Thymus (tissue), 11 donors: Measurements from ENCODE around the gene PRIMPOL. TPM values are rescaled to one million over a fixed set of nuclear protein-coding genes. Genes with fewer than 3 reads are reported as not detected.
"Not testable (repeated sequence)": the region's sequence is repeated elsewhere in the genome, so short reads cannot be mapped to it uniquely, and the experiment has no call there.

ENCODE experiments used
- DNase-seq, 9 donors: peaks; one replicate each; pipeline ENCODE4 v3.0.0-alpha.2; 2013; ENCODE audit warnings: low spot score in 9 of 9, low read depth in 6 of 9, missing footprints in 1 of 9
- H3K27ac ChIP-seq, 2 donors: one replicate each; pipeline ENCODE4 v1.5.1; 2013; ENCODE audit warnings: control low read depth in 1 of 2, low read depth in 1 of 2, low read length in 1 of 2, mild to moderate bottlenecking in 1 of 2, moderate library complexity in 1 of 2
- H3K27me3 ChIP-seq, 2 donors: one replicate each; pipeline ENCODE4 v1.5.1; 2013; ENCODE audit warnings: low read length in 1 of 2; ENCODE audit not compliant: control insufficient read depth in 2 of 2, insufficient read depth in 1 of 2
- H3K36me3 ChIP-seq, 2 donors: one replicate each; pipeline ENCODE4 v1.5.1; 2013; ENCODE audit warnings: low read length in 1 of 2, mild to moderate bottlenecking in 1 of 2, moderate library complexity in 1 of 2; ENCODE audit not compliant: control insufficient read depth in 2 of 2, insufficient read depth in 2 of 2
- H3K4me1 ChIP-seq, 2 donors: one replicate each; pipeline ENCODE4 v1.5.1; 2013; ENCODE audit warnings: low read length in 2 of 2; ENCODE audit not compliant: control insufficient read depth in 2 of 2, insufficient read depth in 2 of 2
- H3K4me3 ChIP-seq, 2 donors: one replicate each; pipeline ENCODE4 v1.5.1; 2013; ENCODE audit warnings: low read length in 2 of 2, control low read depth in 1 of 2, mild to moderate bottlenecking in 1 of 2
- H3K9me3 ChIP-seq, 2 donors: one replicate each; pipeline ENCODE4 v1.5.1; 2013; ENCODE audit warnings: low read length in 1 of 2, mild to moderate bottlenecking in 1 of 2; ENCODE audit not compliant: control insufficient read depth in 2 of 2, insufficient read depth in 1 of 2
- WGBS: extraction: QIAGEN DNeasy Blood & Tissue Kit; methylation state at CpG from one replicate; pipeline ENCODE4 v1.1.7; 2013; 5-methylcytosine and 5-hydroxymethylcytosine counted together
- polyA plus RNA-seq: library from polyadenylated mRNA; stranded (reverse); fragments of 200-250 nt; gene quantifications from one replicate; pipeline ENCODE4 v1.2.3, GENCODE V29; 2013
- total RNA-seq: library from RNA; stranded (reverse); fragments of 120-200 nt; gene quantifications from one replicate; pipeline ENCODE4 v1.2.4, GENCODE V29; 2013
- donor health status: healthy.

The PRIMPOL gene
- total and polyA plus RNA-seq, 2 donors: 15.7 to 59.0 TPM

GRCh38 chr4:184657144-184657543 lies 7.6 kb downstream of the PRIMPOL start:
- Histone ChIP-seq H3K27me3 (no peaks in the 10 kb centered on the region), H3K9me3 (no peaks in the 10 kb centered on the region), H3K4me1 (no peaks in the 10 kb centered on the region), H3K4me3 (no peak overlapping the region), H3K36me3 (peaks cover 0 to 11% of the 10 kb centered on the region in 2 donors), H3K27ac (no peak overlapping the region)
- WGBS: 94% methylated on average over 3 of the region's 3 CpGs
- no peak for DNase-seq

GRCh38 chr4:184657820-184658219 lies 8.3 kb downstream of the PRIMPOL start:
- WGBS: 98% methylated on average over 9 of the region's 9 CpGs
- not testable (repeated sequence) for H3K27ac ChIP-seq, H3K9me3 ChIP-seq, H3K27me3 ChIP-seq, H3K4me3 ChIP-seq, DNase-seq, H3K4me1 ChIP-seq
- H3K36me3 ChIP-seq: peaks cover 0 to 11% of the 10 kb centered on the region in 2 donors

- Histone ChIP-seq H3K36me3 (peaks cover 0 to 27% of the 10 kb centered on the region in 2 donors), H3K27me3 (no peaks in the 10 kb centered on the region), H3K4me3 (no peak overlapping the region), H3K9me3 (no peaks in the 10 kb centered on the region), H3K4me1 (no peaks in the 10 kb centered on the region), H3K27ac (no peak overlapping the region)
- no peak for DNase-seq
Measured at GRCh38 chr4:184660978-184661377, 11.4 kb downstream of the PRIMPOL start.

- WGBS: 95% methylated on average over 1 of the region's 1 CpG
- H3K4me3 ChIP-seq: no peak overlapping the region
Measured at GRCh38 chr4:184662236-184662635, 12.7 kb downstream of the PRIMPOL start.

GRCh38 chr4:184664445-184665210 lies 15.1 kb downstream of the PRIMPOL start:
- H3K27me3 ChIP-seq: no peaks in the 10 kb centered on the region
- DNase-seq: peak in 2 of 9 donors; percentile 30 to 37
- H3K4me1 ChIP-seq: peaks cover 0 to 7% of the 10 kb centered on the region in 2 donors
- WGBS: 77% methylated on average over 6 of the region's 6 CpGs
- no peaks in the 10 kb centered on the region for H3K9me3 ChIP-seq
- peaks cover 12 to 39% of the 10 kb centered on the region in 2 donors for H3K36me3 ChIP-seq
- H3K27ac ChIP-seq: no peak overlapping the region
- no peak overlapping the region for H3K4me3 ChIP-seq

More at GRCh38 chr4:184662236-184662635, 12.7 kb downstream of the PRIMPOL start:
- no peak for DNase-seq
- Histone ChIP-seq H3K4me1 (no peaks in the 10 kb centered on the region), H3K9me3 (no peaks in the 10 kb centered on the region), H3K27ac (no peak overlapping the region), H3K27me3 (no peaks in the 10 kb centered on the region), H3K36me3 (peaks cover 0 to 32% of the 10 kb centered on the region in 2 donors)

GRCh38 chr4:184666670-184667069 lies 17.1 kb downstream of the PRIMPOL start:
- Histone ChIP-seq H3K9me3 (no peaks in the 10 kb centered on the region), H3K4me1 (peaks cover 0 to 7% of the 10 kb centered on the region in 2 donors)
- WGBS: 88% methylated on average over 6 of the region's 6 CpGs

GRCh38 chr4:184668096-184668495 lies 18.6 kb downstream of the PRIMPOL start:
- H3K36me3 ChIP-seq: peaks cover 20 to 40% of the 10 kb centered on the region in 2 donors

More at GRCh38 chr4:184666670-184667069, 17.1 kb downstream of the PRIMPOL start:
- no peak overlapping the region for H3K4me3 ChIP-seq
- H3K36me3 ChIP-seq: peaks cover 12 to 32% of the 10 kb centered on the region in 2 donors
- no peaks in the 10 kb centered on the region for H3K27me3 ChIP-seq
- no peak overlapping the region for H3K27ac ChIP-seq
- DNase-seq: no peak

GRCh38 chr4:184668511-184669114 lies 19.1 kb downstream of the PRIMPOL start:
- H3K27me3 ChIP-seq: no peaks in the 10 kb centered on the region
- DNase-seq: peak in 2 of 9 donors; percentile 18 to 31
- H3K36me3 ChIP-seq: peaks cover 20 to 38% of the 10 kb centered on the region in 2 donors
- H3K4me3 ChIP-seq: no peak overlapping the region
- no peaks in the 10 kb centered on the region for H3K9me3 ChIP-seq
- 83% methylated on average over 9 of the region's 9 CpGs for WGBS
- peaks cover 0 to 7% of the 10 kb centered on the region in 2 donors for H3K4me1 ChIP-seq
- H3K27ac ChIP-seq: no peak overlapping the region

More at GRCh38 chr4:184668096-184668495, 18.6 kb downstream of the PRIMPOL start:
- 91% methylated on average over 9 of the region's 9 CpGs for WGBS
- Histone ChIP-seq H3K4me3 (no peak overlapping the region), H3K9me3 (no peaks in the 10 kb centered on the region), H3K27ac (no peak overlapping the region), H3K4me1 (peaks cover 0 to 7% of the 10 kb centered on the region in 2 donors), H3K27me3 (no peaks in the 10 kb centered on the region)
- DNase-seq: peak in 1 of 9 donors; percentile 12

- no peak overlapping the region for H3K4me3 ChIP-seq
- peaks cover 0 to 7% of the 10 kb centered on the region in 2 donors for H3K4me1 ChIP-seq
- H3K27me3 ChIP-seq: no peaks in the 10 kb centered on the region
- H3K27ac ChIP-seq: no peak overlapping the region
- peaks cover 20 to 41% of the 10 kb centered on the region in 2 donors for H3K36me3 ChIP-seq
- no peaks in the 10 kb centered on the region for H3K9me3 ChIP-seq
- no peak for DNase-seq
- WGBS: 96% methylated on average over 7 of the region's 7 CpGs
Measured at GRCh38 chr4:184669251-184669650, 19.7 kb downstream of the PRIMPOL start.
